Endometrium (tissue), 2 donors: ENCODE results near the gene ZBTB32.

Source experiments
- FAIRE-seq: peaks from 2 replicates; lab custom pipeline; 2012; peaks lifted over from hg19 to GRCh38; lab: Jason Lieb, UNC
- donor health status: control.
- donor health status: control.

ZBTB32 gene

GRCh38 chr19:35738021-35738886 is 33.9 kb downstream of the ZBTB32 start:
- FAIRE-seq = no peak

GRCh38 chr19:35738887-35739229 is 34.5 kb downstream of the ZBTB32 start:
- no peak for FAIRE-seq

- no peak for FAIRE-seq
Observed at GRCh38 chr19:35739275-35740107, 35.1 kb downstream of the ZBTB32 start.

- no peak for FAIRE-seq
Observed at GRCh38 chr19:35740108-35740422, 35.7 kb downstream of the ZBTB32 start.

GRCh38 chr19:35740423-35741202 is 36.3 kb downstream of the ZBTB32 start:
- FAIRE-seq = peak; percentile 64

- no peak for FAIRE-seq
Observed at GRCh38 chr19:35741203-35741515, 36.8 kb downstream of the ZBTB32 start.

GRCh38 chr19:35742121-35742724 is 37.9 kb downstream of the ZBTB32 start, which contains the start of gene IGFLR1:
Gene IGFLR1, minus strand, starts transcription at chr19:35742452. Its CDS starts 1,272 bp downstream, at chr19:35741180.
- no peak for FAIRE-seq

GRCh38 chr19:35743640-35744429 is 39.5 kb downstream of the ZBTB32 start:
- FAIRE-seq = no peak

- FAIRE-seq = peak; percentile 90
Observed at GRCh38 chr19:35744430-35745327, 40.3 kb downstream of the ZBTB32 start.

GRCh38 chr19:35745328-35746086 is 41.1 kb downstream of the ZBTB32 start, which contains the start of the genes PSENEN and U2AF1L4:
Gene PSENEN, plus strand, starts transcription at chr19:35745651. Its CDS starts 280 bp downstream, at chr19:35745931.
Gene U2AF1L4, minus strand, starts transcription at chr19:35745418. Its CDS starts 27 bp downstream, at chr19:35745391.
- peak; percentile 96 for FAIRE-seq

GRCh38 chr19:35746087-35746462 is 41.7 kb downstream of the ZBTB32 start:
- no peak for FAIRE-seq

GRCh38 chr19:35746531-35746930 is 42.2 kb downstream of the ZBTB32 start:
- no peak for FAIRE-seq

- FAIRE-seq = peak; percentile 98
Observed at GRCh38 chr19:35748106-35749020, 44.0 kb downstream of the ZBTB32 start, which contains the start of gene LIN37. Gene LIN37, plus strand, starts transcription at chr19:35748576. Its CDS starts 149 bp downstream, at chr19:35748725.

- FAIRE-seq = no peak
Observed at GRCh38 chr19:35750167-35750566, 45.8 kb downstream of the ZBTB32 start.

GRCh38 chr19:35751839-35752745 is 47.7 kb downstream of the ZBTB32 start:
- FAIRE-seq = no peak

- FAIRE-seq = no peak
Observed at GRCh38 chr19:35752746-35753350, 48.5 kb downstream of the ZBTB32 start.
